IgD-negative memory B cell (primary cell): ENCODE results near the gene MPND. TPM values are rescaled to one million over a fixed set of nuclear protein-coding genes. Genes with fewer than 3 reads are reported as not detected.
"Not testable (repeated sequence)": the region's sequence is repeated elsewhere in the genome, so short reads cannot be mapped to it uniquely, and the experiment has no call there.

ENCODE experiments used
- H3K27ac Mint-ChIP-seq, 3 donors: one replicate each; pipeline ENCODE4 v1.8.0; 2020 to 2022; ENCODE audit warnings: mild to moderate bottlenecking in 3 of 3, mixed read lengths in 3 of 3, moderate library complexity in 1 of 3
- H3K27me3 Mint-ChIP-seq: one replicate; pipeline ENCODE4 v1.8.0; 2021; ENCODE audit warnings: mixed read lengths
- H3K36me3 Mint-ChIP-seq: one replicate; pipeline ENCODE4 v1.8.0; 2020; ENCODE audit warnings: mild to moderate bottlenecking, mixed read lengths
- H3K4me1 Mint-ChIP-seq, 3 donors: one replicate each; pipeline ENCODE4 v1.8.0; 2020 to 2022; ENCODE audit warnings: mixed read lengths in 3 of 3, mild to moderate bottlenecking in 1 of 3
- H3K4me3 Mint-ChIP-seq, 4 donors: one replicate each; pipeline ENCODE4 v1.8.0; 2020 to 2022; ENCODE audit warnings: mild to moderate bottlenecking in 4 of 4, mixed read lengths in 4 of 4, moderate library complexity in 3 of 4
- H3K9me3 Mint-ChIP-seq, 3 donors: one replicate each; pipeline ENCODE4 v1.8.0; 2020 to 2021; ENCODE audit warnings: mixed read lengths in 3 of 3, mild to moderate bottlenecking in 1 of 3
- polyA plus RNA-seq: library from polyadenylated mRNA; unstranded; fragments of 300-500 nt; fragmentation: Illumina TruSeq; gene quantifications from one replicate; pipeline ENCODE4 v1.2.3, GENCODE V29; 2021

Gene MPND
- polyA plus RNA-seq, 1 donor from 2014 or later, result 9.7 TPM

DNA sequence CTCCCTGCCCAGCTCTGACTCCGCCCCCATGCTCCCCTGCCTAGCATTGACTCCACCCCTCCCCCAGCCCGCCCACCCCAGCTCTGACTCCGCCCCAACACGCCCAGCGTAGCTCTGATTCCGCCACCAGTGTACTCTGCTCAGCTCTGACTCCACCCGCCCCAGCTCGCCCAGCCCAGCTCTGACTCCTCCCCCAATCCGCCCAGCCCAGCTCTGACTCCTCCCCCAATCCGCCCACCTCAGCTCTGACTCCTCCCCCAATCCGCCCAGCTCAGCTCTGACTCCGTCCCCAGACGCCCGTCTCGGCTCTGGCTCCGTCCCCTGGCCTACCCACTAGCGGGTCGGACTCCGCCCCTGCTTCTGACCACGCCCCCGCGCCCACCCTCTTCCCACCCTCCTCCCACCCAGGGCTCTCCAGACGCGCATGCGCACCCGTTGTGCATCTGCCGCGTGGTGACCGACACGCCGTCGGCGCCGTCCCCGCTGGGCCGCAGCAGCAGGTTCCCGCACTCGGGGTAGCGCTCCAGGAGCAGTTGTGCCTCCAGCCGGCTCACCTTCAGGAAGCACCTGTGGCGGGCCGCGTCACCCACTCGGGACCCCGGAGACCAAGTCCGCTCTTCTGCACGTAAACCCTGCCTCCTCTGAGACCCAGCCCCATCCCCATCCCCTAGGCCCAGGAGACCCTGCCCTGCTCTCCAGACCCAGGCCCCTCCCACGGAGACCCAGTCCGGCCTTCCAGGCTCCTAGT lies 14.9 kb upstream of the MPND start:
- H3K4me3 Mint-ChIP-seq, result peak overlapping the region; percentile 71 to 89 (median 86)
- no peaks in the 10 kb centered on the region for H3K36me3 Mint-ChIP-seq
- peak overlapping the region; percentile 86 to 96 (median 92) for H3K27ac Mint-ChIP-seq
- H3K9me3 Mint-ChIP-seq, result no peaks in the 10 kb centered on the region
- H3K27me3 Mint-ChIP-seq, result peaks cover 8% of the 10 kb centered on the region
- H3K4me1 Mint-ChIP-seq, result peaks cover 6 to 11% (median 11%) of the 10 kb centered on the region in 3 donors

DNA sequence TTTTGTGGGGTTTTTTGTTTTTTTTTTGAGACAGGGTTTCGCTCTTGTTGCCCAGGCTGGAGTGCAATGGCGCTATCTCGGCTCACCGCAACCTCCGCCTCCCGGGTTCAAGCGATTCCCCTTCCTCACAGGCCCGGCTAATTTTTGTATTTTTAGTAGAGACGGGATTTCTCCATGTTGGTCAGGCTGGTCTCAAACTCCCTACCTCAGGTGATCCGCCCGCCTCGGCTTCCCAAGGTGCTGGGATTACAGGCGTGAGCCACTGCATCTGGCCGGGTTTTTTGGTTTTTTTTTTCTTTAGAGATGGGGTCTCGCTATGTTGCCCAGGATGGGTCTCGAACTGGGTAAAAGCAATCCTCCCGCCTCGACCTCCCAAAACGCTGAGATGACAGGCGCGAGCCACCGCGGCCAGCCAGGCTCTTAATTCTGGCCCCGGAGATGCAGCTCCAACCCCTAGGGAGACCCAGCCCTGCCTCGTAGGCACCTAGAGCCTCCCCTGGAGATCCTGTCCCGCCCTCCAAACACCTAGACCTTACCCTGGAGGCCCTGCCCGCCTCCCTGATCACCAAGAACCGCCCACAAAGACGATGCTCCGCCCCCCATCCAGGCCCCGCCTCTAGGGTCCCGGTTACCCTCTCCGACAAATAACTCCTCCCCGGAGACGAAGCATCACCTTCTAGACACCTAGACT lies 14.2 kb upstream of the MPND start:
- Mint-ChIP-seq H3K27ac (peak overlapping the region in 2 of 3 donors; percentile 86 to 96), H3K4me1 (peaks cover 6 to 11% (median 11%) of the 10 kb centered on the region in 3 donors), H3K4me3 (peak overlapping the region; percentile 71 to 89 (median 86))
- not testable (repeated sequence) for H3K27me3 Mint-ChIP-seq, H3K36me3 Mint-ChIP-seq, H3K9me3 Mint-ChIP-seq

DNA sequence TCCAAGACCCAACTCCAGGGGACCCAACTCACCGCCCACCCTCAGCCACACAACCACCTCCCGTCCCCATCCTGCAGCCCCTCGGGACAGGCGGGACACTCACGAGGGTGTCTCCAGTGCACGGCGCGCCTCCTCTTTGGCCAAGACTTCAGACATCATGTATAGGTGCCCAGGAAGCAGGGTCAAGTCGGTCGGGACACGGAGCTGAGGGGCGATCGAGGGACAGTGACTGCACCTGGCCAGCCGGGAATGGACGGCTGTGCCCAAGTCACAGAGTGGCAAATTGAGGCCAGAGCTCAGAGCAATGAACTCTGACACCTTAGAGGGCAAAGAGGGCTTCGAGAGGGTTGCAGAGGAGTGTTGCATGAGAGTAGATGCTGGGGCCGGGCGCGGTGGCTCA lies 13.5 kb upstream of the MPND start:
- Mint-ChIP-seq H3K36me3 (no peaks in the 10 kb centered on the region), H3K9me3 (no peaks in the 10 kb centered on the region), H3K4me1 (peaks cover 6 to 11% (median 11%) of the 10 kb centered on the region in 3 donors), H3K27ac (peak overlapping the region in 1 of 3 donors; percentile 96), H3K27me3 (peaks cover 8% of the 10 kb centered on the region), H3K4me3 (peak overlapping the region in 2 of 4 donors; percentile 38 to 55)

DNA sequence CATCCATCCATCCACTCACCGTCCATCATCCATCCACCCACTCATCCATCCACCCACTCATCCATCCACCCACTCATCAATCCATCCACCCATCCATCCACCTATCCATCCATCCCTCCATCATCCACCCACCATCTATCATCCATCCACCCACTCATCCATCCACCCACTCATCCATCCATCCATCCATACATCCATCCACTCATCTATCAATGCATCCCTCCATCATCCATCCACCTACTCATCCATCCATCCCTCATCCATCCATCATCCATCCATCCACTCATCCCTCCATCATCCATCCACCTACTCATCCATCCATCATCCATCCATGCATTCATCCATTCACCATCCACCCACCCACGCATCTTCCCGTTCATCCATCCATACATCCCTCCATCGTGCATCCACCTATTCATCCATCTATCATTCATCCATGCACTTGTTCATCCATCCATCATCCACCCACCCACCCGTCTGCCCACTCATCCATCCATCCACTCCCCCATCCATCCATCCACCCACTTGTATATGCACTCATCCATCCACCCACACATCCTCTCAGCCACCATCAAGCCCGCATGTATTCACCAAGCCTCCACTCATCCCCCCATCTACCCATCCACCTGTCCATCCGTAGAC lies 8.3 kb upstream of the MPND start:
- no peaks in the 10 kb centered on the region for H3K27me3 Mint-ChIP-seq
- peak overlapping the region in 2 of 3 donors; percentile 50 to 57 for H3K27ac Mint-ChIP-seq
- H3K4me1 Mint-ChIP-seq, result peaks cover 8 to 17% (median 9%) of the 10 kb centered on the region in 3 donors
- no peaks in the 10 kb centered on the region for H3K9me3 Mint-ChIP-seq
- peaks cover 4% of the 10 kb centered on the region for H3K36me3 Mint-ChIP-seq
- H3K4me3 Mint-ChIP-seq, result no peak overlapping the region

DNA sequence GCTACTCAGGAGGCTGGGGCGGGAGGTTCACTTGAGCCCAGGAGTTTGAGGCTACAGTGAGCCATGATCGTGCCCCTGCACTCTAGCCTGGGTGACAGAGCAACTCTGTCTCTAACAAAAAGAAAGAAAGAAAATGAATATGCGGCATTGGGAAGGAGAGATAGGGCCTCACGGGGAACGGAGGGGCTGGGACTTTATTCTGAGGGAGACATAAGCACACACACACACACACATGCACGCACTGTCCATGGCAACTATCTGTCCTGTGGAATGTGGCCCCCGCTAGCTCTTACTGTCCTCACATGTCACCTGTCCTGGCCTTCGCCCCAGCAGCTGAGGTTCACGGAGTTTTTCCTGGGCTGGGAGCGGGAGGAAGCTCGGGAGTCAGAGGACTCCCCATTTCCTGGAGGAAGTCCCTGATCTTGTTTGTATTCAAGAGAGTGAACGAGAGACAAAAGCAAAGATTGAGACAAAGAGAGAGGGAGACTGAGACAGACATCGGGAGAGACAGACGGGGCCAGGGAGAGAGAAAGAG lies 5.4 kb upstream of the MPND start:
- Mint-ChIP-seq H3K4me1 (peaks cover 12 to 21% (median 19%) of the 10 kb centered on the region in 3 donors), H3K36me3 (peaks cover 4% of the 10 kb centered on the region), H3K27me3 (no peaks in the 10 kb centered on the region), H3K4me3 (peak overlapping the region; percentile 81 to 92 (median 88)), H3K9me3 (peaks cover 0 to 1% (median 0%) of the 10 kb centered on the region in 3 donors), H3K27ac (peak overlapping the region; percentile 56 to 90 (median 63))

DNA sequence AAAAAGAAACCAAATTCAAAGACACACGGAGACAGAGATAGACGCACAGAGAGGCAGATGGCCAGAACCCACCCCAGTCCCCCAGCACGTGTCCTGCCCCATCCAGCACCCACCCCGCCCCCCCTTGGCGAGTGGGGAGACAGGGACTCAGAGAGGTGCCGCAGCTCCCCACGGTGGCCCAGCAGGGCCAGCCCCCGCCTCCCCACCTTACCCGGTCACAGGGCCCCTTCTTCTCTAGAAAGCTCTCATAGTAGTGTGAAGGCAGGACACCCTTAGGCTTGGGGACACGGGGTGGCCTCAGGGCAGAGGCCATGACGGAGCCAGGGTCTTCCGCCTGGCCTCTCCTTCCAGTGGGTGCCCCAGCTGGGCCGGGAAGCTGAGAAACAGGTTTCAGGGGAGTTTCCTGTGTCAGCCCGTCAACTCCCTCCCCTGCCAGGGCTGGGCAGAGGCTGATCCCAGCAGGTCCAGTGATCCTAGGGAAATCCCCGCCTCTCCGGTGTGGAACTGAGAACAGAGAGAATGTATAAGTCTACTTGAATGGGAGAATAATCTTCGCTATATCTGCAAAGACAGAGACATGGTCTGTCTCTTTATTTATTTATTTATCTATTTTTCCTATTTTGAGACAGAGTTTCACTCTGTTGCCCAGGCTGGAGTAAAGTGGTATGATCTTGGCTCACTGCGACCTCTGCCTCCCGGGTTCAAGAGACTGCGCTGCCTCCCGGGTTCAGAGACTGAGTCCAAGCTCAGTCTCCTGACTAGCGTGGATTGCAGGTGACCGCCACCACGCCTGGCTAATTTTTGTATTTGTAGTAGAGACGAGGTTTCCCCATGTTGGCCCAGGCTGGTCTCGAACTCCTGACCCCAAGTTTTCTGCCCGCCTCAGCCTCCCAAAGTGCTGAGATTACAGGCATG lies 4.7 kb upstream of the MPND start, which contains the start of gene STAP2:
TSS of gene STAP2 (minus strand) at position 387 of the 915 bp plus-strand sequence. CDS start at position 313, 74 bp downstream.
- Mint-ChIP-seq H3K4me1 (peaks cover 12 to 21% (median 19%) of the 10 kb centered on the region in 3 donors), H3K4me3 (peak within 1 kb of the TSS; percentile 81 to 92 (median 88)), H3K36me3 (peaks cover 4% of the 10 kb centered on the region), H3K9me3 (peaks cover 0 to 1% (median 0%) of the 10 kb centered on the region in 3 donors), H3K27me3 (no peaks in the 10 kb centered on the region), H3K27ac (peak within 1 kb of the TSS; percentile 56 to 90 (median 63))

DNA sequence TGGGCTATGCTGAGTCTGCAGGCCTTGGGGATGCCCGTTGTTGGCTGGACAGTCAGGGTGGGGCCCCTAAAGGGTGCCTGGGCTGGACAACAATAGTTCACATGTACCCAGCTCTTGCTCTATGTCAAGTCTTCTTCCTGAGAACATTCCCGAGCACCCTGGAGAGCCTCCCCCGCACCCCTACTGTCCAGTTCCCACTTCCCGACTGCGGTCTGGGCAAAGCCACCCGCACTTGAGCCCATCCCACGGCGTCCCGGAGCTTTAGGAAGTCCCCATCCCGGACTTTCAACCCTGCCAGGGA lies 1.1 kb upstream of the MPND start:
- Mint-ChIP-seq H3K27ac (peak overlapping the region in 2 of 3 donors; percentile 81 to 96), H3K27me3 (no peaks in the 10 kb centered on the region), H3K36me3 (peaks cover 3% of the 10 kb centered on the region), H3K4me3 (peak overlapping the region; percentile 82 to 95 (median 91)), H3K4me1 (peaks cover 15 to 26% (median 19%) of the 10 kb centered on the region in 3 donors), H3K9me3 (peaks cover 0 to 1% (median 0%) of the 10 kb centered on the region in 3 donors)

DNA sequence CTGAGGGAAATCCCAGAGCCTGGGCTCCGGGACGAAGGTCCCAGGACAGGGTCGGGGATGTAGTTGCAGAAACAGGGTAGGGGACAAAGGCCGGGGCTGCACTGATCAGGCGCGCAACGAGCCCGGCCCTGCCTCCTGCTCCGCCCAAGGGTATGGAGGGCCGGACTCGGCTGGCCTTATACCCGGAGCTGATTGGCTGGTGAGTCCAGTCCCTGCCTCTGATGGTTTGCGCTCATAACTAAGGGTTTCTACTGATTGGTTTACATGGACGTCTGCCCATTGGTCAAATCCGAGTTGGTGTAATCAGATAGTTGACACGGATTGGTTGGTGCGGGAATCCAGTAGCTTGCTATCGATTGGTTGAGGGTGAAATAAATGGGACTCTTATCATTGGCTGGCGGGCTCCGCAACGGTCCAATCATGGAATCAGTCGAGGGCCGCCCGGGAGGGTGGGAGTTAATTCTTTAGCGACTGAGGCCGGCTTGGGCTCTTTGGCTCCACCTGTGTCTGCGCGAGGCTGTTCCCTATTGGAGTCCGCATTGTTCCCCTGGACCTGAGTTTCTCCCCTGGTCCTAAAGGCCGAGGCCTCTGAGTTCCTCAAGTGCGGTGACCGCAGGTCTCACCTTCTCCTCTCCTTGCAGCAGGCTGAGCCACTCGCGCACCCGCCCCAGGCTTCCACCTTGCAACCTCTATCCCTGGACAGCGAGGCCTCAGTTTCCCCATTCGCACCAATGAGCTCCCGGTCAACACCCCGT lies 570 bp upstream of the MPND start:
- Mint-ChIP-seq H3K4me1 (peaks cover 14 to 22% (median 19%) of the 10 kb centered on the region in 3 donors), H3K9me3 (peaks cover 0 to 1% (median 0%) of the 10 kb centered on the region in 3 donors), H3K27ac (peak overlapping the region; percentile 80 to 96 (median 93)), H3K27me3 (no peaks in the 10 kb centered on the region), H3K36me3 (peaks cover 3% of the 10 kb centered on the region), H3K4me3 (peak overlapping the region; percentile 82 to 95 (median 91))

DNA sequence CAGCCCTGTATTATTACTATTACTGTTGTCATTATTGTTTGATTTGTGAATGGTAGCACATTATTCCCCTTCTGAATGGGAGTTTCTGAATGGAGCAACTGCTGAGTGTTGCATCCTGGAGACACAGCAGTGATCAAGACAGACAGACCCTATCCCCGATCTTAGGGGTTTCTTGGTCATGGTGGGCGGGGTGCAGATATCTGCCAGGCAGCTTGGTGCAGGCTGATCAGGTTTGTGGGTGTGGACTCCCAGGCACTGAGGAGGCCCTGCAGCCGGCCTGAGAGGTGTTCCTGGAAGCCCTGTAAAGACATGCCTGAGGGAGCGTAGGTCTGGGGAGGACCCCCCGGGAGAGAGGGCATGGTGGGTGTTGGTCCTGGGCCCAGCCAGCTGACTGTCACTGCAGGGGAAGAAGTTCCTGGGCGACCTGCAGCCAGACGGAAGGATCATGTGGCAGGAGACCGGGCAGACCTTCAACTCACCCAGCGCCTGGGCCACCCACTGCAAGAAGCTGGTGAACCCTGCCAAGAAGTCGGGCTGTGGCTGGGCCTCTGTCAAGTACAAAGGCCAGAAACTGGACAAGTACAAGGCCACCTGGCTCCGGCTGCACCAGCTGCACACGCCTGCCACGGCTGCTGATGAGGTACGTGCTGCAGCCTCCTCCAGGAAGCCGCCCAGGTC lies 2.1 kb downstream of the MPND start:
- H3K4me3 Mint-ChIP-seq, result peak overlapping the region in 3 of 4 donors; percentile 18 to 68 (median 52)
- H3K36me3 Mint-ChIP-seq, result peaks cover 3% of the 10 kb centered on the region
- H3K27me3 Mint-ChIP-seq, result no peaks in the 10 kb centered on the region
- no peak overlapping the region for H3K27ac Mint-ChIP-seq
- H3K9me3 Mint-ChIP-seq, result peaks cover 0 to 1% (median 0%) of the 10 kb centered on the region in 3 donors
- H3K4me1 Mint-ChIP-seq, result peaks cover 7 to 10% (median 9%) of the 10 kb centered on the region in 3 donors

DNA sequence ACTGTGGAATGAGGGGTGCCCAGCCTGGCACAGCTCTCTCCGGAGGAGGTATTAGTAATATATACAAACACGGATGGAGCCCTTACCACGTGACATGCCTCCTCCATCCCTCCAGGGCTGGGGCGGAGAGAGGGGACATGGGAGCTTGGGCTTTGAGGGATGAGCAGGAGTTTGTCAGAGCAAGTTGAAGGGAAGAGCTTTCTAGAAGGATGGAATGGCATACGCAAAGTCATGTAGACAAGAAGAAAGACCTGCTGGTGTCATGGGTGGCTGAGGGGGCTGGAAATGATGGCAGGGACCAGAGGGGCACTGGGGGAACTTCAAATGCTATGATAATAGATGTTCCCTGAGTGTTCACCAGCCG lies 2.6 kb downstream of the MPND start:
- peaks cover 5 to 12% (median 7%) of the 10 kb centered on the region in 3 donors for H3K4me1 Mint-ChIP-seq
- peaks cover 3% of the 10 kb centered on the region for H3K36me3 Mint-ChIP-seq
- H3K27me3 Mint-ChIP-seq, result no peaks in the 10 kb centered on the region
- peak overlapping the region in 3 of 4 donors; percentile 27 to 76 (median 46) for H3K4me3 Mint-ChIP-seq
- peaks cover 0 to 1% (median 0%) of the 10 kb centered on the region in 3 donors for H3K9me3 Mint-ChIP-seq
- H3K27ac Mint-ChIP-seq, result no peak overlapping the region

DNA sequence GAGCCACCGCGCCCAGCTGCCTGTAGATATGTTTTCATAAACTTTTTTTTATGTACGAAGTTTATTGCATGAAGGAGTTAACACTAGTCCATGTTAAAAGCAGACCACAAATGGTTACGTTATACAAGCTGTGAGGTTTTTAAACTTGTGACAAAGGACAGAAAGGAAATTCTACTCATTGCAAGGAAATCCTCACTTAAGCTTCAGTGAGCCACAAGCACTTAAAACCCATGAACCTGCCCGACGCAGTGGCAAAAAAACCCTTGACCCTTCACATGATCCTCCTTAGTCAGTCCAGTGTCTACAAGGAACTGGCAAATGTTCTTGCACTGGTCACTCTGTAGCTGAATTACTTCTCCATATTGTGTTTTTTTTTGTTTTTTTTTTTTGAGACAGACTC lies 4.2 kb downstream of the MPND start:
- peaks cover 5 to 12% (median 7%) of the 10 kb centered on the region in 3 donors for H3K4me1 Mint-ChIP-seq
- H3K27ac Mint-ChIP-seq, result peak overlapping the region in 1 of 3 donors; percentile 7
- H3K4me3 Mint-ChIP-seq, result peak overlapping the region in 1 of 4 donors; percentile 19
- peaks cover 3% of the 10 kb centered on the region for H3K36me3 Mint-ChIP-seq
- no peaks in the 10 kb centered on the region for H3K9me3 Mint-ChIP-seq
- H3K27me3 Mint-ChIP-seq, result no peaks in the 10 kb centered on the region

DNA sequence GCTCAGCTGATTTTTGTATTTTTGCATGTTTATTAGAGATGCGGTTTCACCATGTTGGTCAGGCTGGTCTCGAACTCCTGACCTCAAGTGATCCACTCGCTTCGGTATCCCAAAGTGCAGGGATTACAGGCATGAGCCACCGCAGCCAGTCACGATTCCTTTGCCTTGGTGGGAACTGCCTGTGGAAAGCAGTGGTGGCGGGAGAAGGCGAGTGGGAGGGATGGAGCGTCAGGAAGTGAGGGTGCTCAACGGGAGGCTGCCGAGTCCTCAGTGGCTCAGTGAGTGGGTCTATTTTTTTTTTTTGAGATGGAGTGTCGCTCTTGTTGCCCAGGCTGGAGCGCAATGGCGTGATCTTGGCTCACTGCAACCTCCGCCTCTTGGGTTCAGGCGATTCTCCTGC lies 5.9 kb downstream of the MPND start:
- not testable (repeated sequence) for H3K4me1 Mint-ChIP-seq, H3K36me3 Mint-ChIP-seq, H3K27me3 Mint-ChIP-seq, H3K4me3 Mint-ChIP-seq, H3K27ac Mint-ChIP-seq, H3K9me3 Mint-ChIP-seq

DNA sequence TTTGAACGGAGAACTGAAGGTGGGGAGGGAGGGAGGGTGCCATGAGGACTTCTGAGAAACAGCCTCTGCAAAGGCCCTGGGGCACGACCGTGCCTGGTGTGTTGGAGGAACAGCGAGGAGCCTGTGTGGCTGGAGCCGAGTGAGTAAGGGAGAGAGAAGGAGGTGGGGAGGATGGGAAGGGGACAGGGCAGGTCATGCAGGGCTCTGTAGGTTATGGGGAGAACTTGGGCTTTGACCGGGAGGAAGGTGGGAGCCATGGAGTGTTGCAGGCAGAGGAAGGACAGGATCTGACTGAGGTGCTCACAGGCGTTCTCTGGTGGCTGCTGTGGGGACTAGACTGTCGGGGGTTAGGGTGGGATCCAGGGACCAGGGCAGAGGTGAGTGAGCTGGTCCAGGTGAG lies 6.7 kb downstream of the MPND start:
- Mint-ChIP-seq H3K4me3 (no peak overlapping the region), H3K27ac (no peak overlapping the region), H3K36me3 (peaks cover 3% of the 10 kb centered on the region), H3K9me3 (peaks cover 0 to 1% (median 0%) of the 10 kb centered on the region in 3 donors), H3K27me3 (no peaks in the 10 kb centered on the region), H3K4me1 (peaks cover 0 to 5% (median 3%) of the 10 kb centered on the region in 3 donors)
